ENCODE results near the gene ZNF189.

ZNF189 gene

DNA sequence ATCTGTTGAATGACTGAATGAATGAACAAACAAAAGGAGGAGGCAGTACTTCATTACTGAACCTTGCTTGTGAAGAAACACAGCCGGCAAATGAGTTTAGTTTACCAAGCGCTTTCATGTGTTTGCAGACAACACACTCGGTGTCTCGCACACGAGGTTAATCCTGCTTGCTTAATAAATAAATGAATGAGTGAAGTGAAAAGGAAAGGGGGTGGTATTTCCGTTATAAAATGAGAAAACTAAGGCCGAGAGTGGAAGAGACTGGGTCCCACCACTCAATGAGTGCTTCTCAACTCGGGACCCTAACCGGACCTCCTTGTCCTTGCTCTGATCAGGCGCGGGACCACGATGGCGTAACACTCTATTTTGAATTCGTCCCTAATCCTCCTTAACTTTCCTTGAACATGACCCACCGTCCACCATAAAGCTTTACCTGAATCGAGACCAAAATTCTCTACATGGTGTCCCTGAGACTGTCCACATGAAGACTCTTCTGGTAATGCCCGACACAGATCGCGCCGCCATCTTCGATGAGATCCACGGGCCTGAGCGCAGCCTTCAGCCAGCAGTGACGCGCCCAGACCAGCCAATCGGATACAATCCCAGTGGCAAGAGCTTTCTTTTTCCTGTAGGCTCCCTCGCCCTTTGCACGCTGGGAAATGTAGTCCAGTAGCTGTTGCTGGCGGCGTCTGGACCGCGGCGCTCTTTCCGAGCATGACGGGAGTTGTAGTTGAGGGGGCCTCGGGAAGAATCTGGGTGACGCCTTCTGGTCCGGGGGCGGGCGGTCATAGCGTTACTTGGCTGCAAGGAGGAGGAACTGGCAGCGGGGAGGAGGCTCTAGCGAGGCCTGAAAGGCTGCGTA is at the start of gene ZNF189, which contains the start of gene MRPL50:
TSS of gene ZNF189 (plus strand) at position 784 of the 862 bp plus-strand sequence. CDS start 306 bp downstream, outside the sequence.
TSS of gene MRPL50 (minus strand) at position 551 of the 862 bp plus-strand sequence. CDS start at position 525, 26 bp downstream.
- peaks cover 0 to 12% (median 0%) of the 10 kb centered on the region in 3 donors for H3K9me3 ChIP-seq
- peak within 1 kb of the TSS; percentile 85 to 89 for H3K27ac ChIP-seq
- peaks cover 30 to 33% (median 33%) of the 10 kb centered on the region in 3 donors for H3K36me3 ChIP-seq
- H3K27me3 ChIP-seq = no peaks in the 10 kb centered on the region
- H3K4me1 ChIP-seq = peaks cover 0 to 38% (median 21%) of the 10 kb centered on the region in 4 donors
- intact Hi-C loops (cut with DNase I; ENCODE audit: low total_unique reads) = loop anchor here (5.0 kb wide), 1 partner anchor 134 kb away; the partner anchor contains the start of gene RNF20
- peak within 1 kb of the TSS; percentile 77 to 82 for H3K4me3 ChIP-seq
- peak; percentile 99 for DNase-seq
- TF ChIP-seq, protein P1, sequence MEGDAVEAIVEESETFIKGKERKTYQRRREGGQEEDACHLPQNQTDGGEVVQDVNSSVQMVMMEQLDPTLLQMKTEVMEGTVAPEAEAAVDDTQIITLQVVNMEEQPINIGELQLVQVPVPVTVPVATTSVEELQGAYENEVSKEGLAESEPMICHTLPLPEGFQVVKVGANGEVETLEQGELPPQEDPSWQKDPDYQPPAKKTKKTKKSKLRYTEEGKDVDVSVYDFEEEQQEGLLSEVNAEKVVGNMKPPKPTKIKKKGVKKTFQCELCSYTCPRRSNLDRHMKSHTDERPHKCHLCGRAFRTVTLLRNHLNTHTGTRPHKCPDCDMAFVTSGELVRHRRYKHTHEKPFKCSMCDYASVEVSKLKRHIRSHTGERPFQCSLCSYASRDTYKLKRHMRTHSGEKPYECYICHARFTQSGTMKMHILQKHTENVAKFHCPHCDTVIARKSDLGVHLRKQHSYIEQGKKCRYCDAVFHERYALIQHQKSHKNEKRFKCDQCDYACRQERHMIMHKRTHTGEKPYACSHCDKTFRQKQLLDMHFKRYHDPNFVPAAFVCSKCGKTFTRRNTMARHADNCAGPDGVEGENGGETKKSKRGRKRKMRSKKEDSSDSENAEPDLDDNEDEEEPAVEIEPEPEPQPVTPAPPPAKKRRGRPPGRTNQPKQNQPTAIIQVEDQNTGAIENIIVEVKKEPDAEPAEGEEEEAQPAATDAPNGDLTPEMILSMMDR (IDR thresholded peaks at IDR 0.05) = no peak

DNA sequence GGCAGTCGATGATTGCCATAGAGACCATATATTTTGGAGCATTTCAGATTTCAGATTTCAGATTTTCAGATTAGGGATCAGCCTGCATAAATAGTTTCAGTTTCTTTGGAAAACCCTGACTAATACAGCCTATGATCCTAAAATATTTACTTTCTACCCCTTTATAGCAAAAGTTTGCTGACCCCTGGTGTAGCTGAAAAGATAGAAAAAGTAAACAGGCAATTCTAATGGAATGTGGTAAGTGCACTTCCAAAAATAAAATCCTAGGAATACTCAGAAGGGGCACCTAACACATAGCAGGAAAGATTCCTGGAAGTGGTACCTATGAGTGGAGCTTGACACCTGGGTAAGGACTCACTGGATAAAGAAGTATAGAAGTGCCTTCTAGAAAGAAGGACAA is 48.4 kb upstream of the ZNF189 start:
- DNase-seq = no peak
- Histone ChIP-seq H3K36me3 (no peaks in the 10 kb centered on the region), H3K4me1 (no peaks in the 10 kb centered on the region), H3K27ac (no peak overlapping the region), H3K4me3 (no peak overlapping the region), H3K27me3 (no peaks in the 10 kb centered on the region), H3K9me3 (no peaks in the 10 kb centered on the region)
- TF ChIP-seq, protein P1 (IDR thresholded peaks at IDR 0.05) = no peak
- intact Hi-C loops (cut with DNase I; ENCODE audit: low total_unique reads) = no loop called here

DNA sequence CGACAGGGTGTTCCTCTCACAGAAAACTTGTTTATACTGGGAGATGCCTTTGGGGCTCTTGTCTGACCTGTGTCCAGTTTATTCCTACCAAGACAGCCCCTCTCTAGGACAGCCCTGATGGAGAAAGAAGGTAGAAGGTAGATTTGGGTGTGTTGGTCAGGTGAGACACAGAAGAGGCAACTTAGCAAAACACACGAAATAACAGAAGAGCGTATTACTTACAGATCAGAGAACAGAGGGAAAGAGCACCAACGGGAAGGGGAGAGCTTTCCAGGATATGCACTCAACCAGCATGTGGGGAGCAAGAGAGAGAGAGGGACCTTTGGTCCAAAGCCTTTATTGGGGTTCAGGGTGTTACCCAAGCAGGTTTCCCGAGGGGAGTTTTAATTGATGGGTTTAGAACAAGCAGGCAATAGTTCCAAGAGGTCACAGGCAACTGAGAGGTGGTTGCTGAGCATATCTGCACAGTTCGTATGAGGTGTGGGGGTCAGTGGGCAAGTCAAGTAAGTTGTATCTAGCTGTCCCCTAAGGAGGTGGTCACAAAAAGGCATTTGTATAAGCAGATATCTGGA is 45.7 kb upstream of the ZNF189 start:
- TF ChIP-seq, protein P1 (IDR thresholded peaks at IDR 0.05) = no peak
- intact Hi-C loops (cut with DNase I; ENCODE audit: low total_unique reads) = no loop called here
- Histone ChIP-seq H3K9me3 (no peaks in the 10 kb centered on the region), H3K4me1 (no peaks in the 10 kb centered on the region), H3K27me3 (no peaks in the 10 kb centered on the region), H3K4me3 (no peak overlapping the region), H3K36me3 (no peaks in the 10 kb centered on the region), H3K27ac (no peak overlapping the region)
- DNase-seq = no peak

DNA sequence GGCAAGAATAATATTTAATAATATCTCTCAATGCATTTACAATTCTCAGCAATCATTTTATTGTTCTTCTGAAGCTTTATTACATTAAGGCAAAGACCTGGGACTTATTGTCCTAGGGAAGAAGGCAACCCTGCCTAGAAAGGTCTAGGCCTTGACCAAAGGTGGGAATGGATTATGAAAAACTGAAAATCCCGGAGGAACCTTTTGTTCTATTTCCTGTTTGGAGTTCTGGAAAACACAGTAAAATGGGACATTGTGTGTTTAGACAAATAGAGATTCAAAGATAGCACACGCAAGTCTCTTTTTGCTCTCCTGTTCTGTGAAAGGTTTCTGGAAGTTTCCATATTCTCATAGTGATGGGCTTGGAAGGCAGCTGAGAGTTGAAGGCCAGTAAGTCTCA is 45.0 kb upstream of the ZNF189 start:
- DNase-seq = no peak
- TF ChIP-seq, protein P1 (IDR thresholded peaks at IDR 0.05) = no peak
- Histone ChIP-seq H3K27me3 (no peaks in the 10 kb centered on the region), H3K9me3 (no peaks in the 10 kb centered on the region), H3K4me3 (no peak overlapping the region), H3K36me3 (no peaks in the 10 kb centered on the region), H3K27ac (no peak overlapping the region), H3K4me1 (no peaks in the 10 kb centered on the region)
- intact Hi-C loops (cut with DNase I; ENCODE audit: low total_unique reads) = no loop called here

DNA sequence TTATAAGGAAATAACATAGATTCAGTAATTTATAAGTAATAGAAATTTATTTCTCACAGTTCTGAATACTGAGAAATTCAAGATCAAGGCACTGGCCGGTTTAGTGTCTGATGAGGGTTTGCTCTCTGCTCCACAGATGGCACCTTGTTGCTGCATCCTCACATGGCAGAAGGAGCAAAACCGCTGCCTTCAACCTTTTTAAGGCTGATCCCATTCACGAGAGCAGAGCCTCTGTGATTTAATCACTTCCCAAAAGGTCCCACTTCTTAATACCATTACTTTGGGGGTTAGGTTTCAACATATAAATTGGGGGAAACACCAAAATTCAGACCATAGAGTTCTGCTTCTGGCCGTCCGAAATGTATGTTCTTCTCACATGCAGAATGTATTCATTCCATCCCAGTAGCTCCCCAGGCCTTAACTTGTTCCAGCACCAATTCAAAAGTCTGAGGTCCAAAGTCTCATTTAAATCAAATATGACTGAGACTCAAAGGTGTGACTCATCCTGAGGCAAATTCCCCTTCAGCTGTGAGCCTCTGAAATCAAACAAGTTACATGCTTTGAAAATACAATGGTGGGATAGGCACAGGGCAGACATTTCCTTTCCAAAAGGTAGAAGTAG is 44.4 kb upstream of the ZNF189 start:
- TF ChIP-seq, protein P1 (IDR thresholded peaks at IDR 0.05) = no peak
- no peaks in the 10 kb centered on the region for H3K36me3 ChIP-seq
- DNase-seq = no peak
- no peak overlapping the region for H3K27ac ChIP-seq
- no peaks in the 10 kb centered on the region for H3K9me3 ChIP-seq
- H3K4me1 ChIP-seq = no peaks in the 10 kb centered on the region
- intact Hi-C loops (cut with DNase I; ENCODE audit: low total_unique reads) = no loop called here
- H3K4me3 ChIP-seq = no peak overlapping the region
- H3K27me3 ChIP-seq = no peaks in the 10 kb centered on the region

Measured in tibial artery (tissue), 4 donors.